Thyroid gland (tissue), 4 donors: ENCODE results near the gene SRPK1. TPM values are rescaled to one million over a fixed set of nuclear protein-coding genes. Genes with fewer than 3 reads are reported as not detected.

Experiments
- DNase-seq, 2 donors: peaks; one replicate each; pipeline ENCODE4 v3.0.0-alpha.2; 2019
- H3K27ac ChIP-seq, 3 donors: fragments of 200-600 bp; sonication (generic); 1 replicate in 2 of 3; 2 replicates in 1 of 3; pipeline ENCODE4 v1.5.1; 2016 to 2019; ENCODE audit warnings: mild to moderate bottlenecking in 1 of 3, moderate library complexity in 1 of 3
- H3K27me3 ChIP-seq: fragments of 200-600 bp; sonication (generic); one replicate; pipeline ENCODE4 v1.5.1; 2019
- H3K36me3 ChIP-seq, 2 donors: fragments of 200-600 bp; sonication (generic); one replicate each; pipeline ENCODE4 v1.5.1; 2016 to 2019
- H3K4me1 ChIP-seq, 2 donors: fragments of 200-600 bp; sonication (generic); one replicate each; pipeline ENCODE4 v1.5.1; 2017 to 2019
- H3K4me3 ChIP-seq, 3 donors: fragments of 200-600 bp; sonication (generic); replicated peaks in 1 of 3; 1 replicate in 2 of 3; 2 replicates in 1 of 3; pipeline ENCODE4 v1.5.1; 2016; ENCODE audit warnings: mild to moderate bottlenecking in 1 of 3
- H3K9me3 ChIP-seq: fragments of 200-600 bp; sonication (generic); one replicate; pipeline ENCODE4 v1.5.1; 2017
- POLR2A ChIP-seq, 2 donors: fragments of 450-650 bp; IDR thresholded peaks; one replicate each; pipeline ENCODE4 v1.6.1; 2017; ENCODE audit warnings: antibody characterized with exemption in 2 of 2, mild to moderate bottlenecking in 2 of 2, moderate library complexity in 1 of 2
- WGBS, 2 donors: methylation state at CpG; one replicate each; pipeline ENCODE4 v1.1.5; 2017; 5-methylcytosine and 5-hydroxymethylcytosine counted together
- intact Hi-C: fragments of 100-400 bp; cut with DNase I; formaldehyde crosslinking; loops from one replicate; pipeline ENCODE4 v1.15.1; 2023
- total RNA-seq, 4 donors: library from RNA; depleted of rRNA; stranded (reverse); fragments of >200 nt; gene quantifications; one replicate each; pipeline ENCODE4 v1.2.3, GENCODE V29; 2016
- TF ChIP-seq, protein P1 (sequence below), 6 experiments: fragments of 200-600 bp in 3 of 6; fragments of 450-650 bp in 3 of 6; sonication (generic) in 3 of 6; IDR thresholded peaks; one replicate each; pipeline ENCODE4 v1.5.1; 2016 to 2019; ENCODE audit warnings: antibody characterized with exemption in 6 of 6, mild to moderate bottlenecking in 2 of 6, inconsistent platforms in 1 of 6, moderate library complexity in 1 of 6

SRPK1 gene
- total RNA-seq, 4 donors from 2014 or later = 34.3 to 54.7 (median 50.7) TPM

DNA sequence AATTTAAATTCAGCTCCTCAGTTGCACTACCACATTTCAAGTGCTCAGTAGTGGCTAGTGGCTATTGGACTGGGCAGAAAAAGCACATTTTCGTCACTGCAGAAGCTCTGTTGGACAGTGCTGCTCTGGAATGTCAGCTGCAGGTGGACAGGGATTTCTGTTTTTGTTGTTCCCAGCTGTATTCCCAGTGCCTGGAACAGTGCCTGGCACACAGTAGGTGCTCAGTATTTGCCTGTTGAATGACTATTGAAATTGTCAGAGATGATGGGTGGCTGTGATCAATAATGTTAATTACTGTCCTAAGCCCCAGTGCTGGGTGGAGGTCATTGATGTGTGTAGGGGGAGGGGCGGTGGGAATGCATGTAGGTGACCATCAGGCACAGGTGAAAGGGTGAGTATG is 134.6 kb downstream of the SRPK1 start:
- TF ChIP-seq, protein P1, sequence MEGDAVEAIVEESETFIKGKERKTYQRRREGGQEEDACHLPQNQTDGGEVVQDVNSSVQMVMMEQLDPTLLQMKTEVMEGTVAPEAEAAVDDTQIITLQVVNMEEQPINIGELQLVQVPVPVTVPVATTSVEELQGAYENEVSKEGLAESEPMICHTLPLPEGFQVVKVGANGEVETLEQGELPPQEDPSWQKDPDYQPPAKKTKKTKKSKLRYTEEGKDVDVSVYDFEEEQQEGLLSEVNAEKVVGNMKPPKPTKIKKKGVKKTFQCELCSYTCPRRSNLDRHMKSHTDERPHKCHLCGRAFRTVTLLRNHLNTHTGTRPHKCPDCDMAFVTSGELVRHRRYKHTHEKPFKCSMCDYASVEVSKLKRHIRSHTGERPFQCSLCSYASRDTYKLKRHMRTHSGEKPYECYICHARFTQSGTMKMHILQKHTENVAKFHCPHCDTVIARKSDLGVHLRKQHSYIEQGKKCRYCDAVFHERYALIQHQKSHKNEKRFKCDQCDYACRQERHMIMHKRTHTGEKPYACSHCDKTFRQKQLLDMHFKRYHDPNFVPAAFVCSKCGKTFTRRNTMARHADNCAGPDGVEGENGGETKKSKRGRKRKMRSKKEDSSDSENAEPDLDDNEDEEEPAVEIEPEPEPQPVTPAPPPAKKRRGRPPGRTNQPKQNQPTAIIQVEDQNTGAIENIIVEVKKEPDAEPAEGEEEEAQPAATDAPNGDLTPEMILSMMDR (IDR thresholded peaks at IDR 0.05) = no peak
- no peak for TF ChIP-seq POLR2A (IDR thresholded peaks at IDR 0.05)
- WGBS, 2 donors = 46 to 56% methylated on average over 2 of the region's 2 CpGs
- DNase-seq = no peak
- H3K9me3 ChIP-seq = no peaks in the 10 kb centered on the region
- H3K27me3 ChIP-seq = peaks cover 18% of the 10 kb centered on the region
- no peak overlapping the region for H3K27ac ChIP-seq
- no peaks in the 10 kb centered on the region for H3K4me1 ChIP-seq
- no peak overlapping the region for H3K4me3 ChIP-seq
- no peaks in the 10 kb centered on the region for H3K36me3 ChIP-seq
- intact Hi-C loops = no loop called here

DNA sequence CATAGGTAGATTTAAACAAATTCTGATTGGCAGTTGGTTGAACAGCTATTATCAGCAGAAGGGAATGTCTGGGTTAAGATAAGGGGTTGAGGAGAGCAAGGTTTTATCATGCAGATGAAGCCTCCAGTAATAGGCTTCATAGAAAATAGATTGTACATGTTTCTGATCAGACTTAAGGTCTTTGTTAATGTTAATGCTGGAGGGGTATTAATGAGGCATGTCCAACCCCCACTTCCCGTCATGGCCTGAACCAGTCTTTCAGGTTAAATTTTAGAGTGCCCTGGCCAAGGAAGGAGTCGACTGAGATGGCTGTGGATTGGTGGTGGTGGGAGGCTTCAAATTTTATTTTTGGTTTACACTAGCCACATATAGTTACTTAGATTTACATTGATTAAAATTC is 136.7 kb downstream of the SRPK1 start:
- Histone ChIP-seq H3K27me3 (peaks cover 18% of the 10 kb centered on the region), H3K36me3 (no peaks in the 10 kb centered on the region), H3K4me1 (no peaks in the 10 kb centered on the region), H3K9me3 (no peaks in the 10 kb centered on the region), H3K4me3 (no peak overlapping the region), H3K27ac (no peak overlapping the region)
- no peak for DNase-seq
- no peak for TF ChIP-seq POLR2A (IDR thresholded peaks at IDR 0.05)
- TF ChIP-seq, protein P1 (IDR thresholded peaks at IDR 0.05) = no peak
- 51 to 52% methylated on average over 2 of the region's 2 CpGs for WGBS, 2 donors
- intact Hi-C loops = no loop called here

Other genes with a start within 250 kb of the SRPK1 start
- gene FKBP5, start 232.2 kb downstream of the SRPK1 start, total RNA-seq = 100 to 1,000 TPM; 239 to 600 (median 253) TPM
- 1 to 10 TPM in 3 of 4 donors, under 1 TPM in 1; 0.40 to 2.4 (median 1.4) TPM for gene ARMC12, start 184.1 kb downstream of the SRPK1 start, total RNA-seq
- gene CLPSL2, start 144.5 kb downstream of the SRPK1 start, total RNA-seq = not detected
- gene CLPSL1, start 140.1 kb downstream of the SRPK1 start, total RNA-seq = not detected
- gene CLPS, start 123.8 kb downstream of the SRPK1 start, total RNA-seq = not detected
- not detected for gene LHFPL5, start 115.7 kb downstream of the SRPK1 start, total RNA-seq
- under 1 TPM; 0.13 to 0.89 (median 0.60) TPM for gene SLC26A8, start 103.5 kb upstream of the SRPK1 start, total RNA-seq
- gene MAPK14, start 106.7 kb upstream of the SRPK1 start, total RNA-seq = 100 to 1,000 TPM in 3 of 4 donors, 10 to 100 TPM in 1; 85.2 to 201 (median 124) TPM
- gene MAPK13, start 209.4 kb upstream of the SRPK1 start, total RNA-seq = 10 to 100 TPM; 33.2 to 50.9 (median 41.0) TPM